ENCODE data around the gene TMEM69. TPM values are rescaled to one million over a fixed set of nuclear protein-coding genes. Genes with fewer than 3 reads are reported as not detected.

Gene TMEM69
- total and polyA plus RNA-seq, 2 experiments from 2014 or later: 59.7 to 62.4 TPM

GRCh38 chr1:45678489-45678888 is 9.5 kb upstream of the TMEM69 start:
- H3K27ac ChIP-seq (ENCODE audit: low read depth): no peak overlapping the region
- peaks cover 52% of the 10 kb centered on the region for H3K4me1 ChIP-seq (ENCODE audit: insufficient read depth)
- Mint-ChIP-seq H3K4me3 (peak overlapping the region; percentile 49; the same call in 1 of the 3 replicates), H3K4me1 (peaks cover 58% of the 10 kb centered on the region), H3K36me3 (ENCODE audit: low read depth) (peaks cover 5% of the 10 kb centered on the region; the same call in 1 of the 3 replicates), H3K27ac (no peak overlapping the region), H3K9me3 (no peaks in the 10 kb centered on the region), H3K27me3 (ENCODE audit: insufficient read depth, low read depth, poor library complexity) (peaks cover 5% of the 10 kb centered on the region)
- ATAC-seq: no peak
- TF ChIP-seq EZH2phosphoT487 (IDR thresholded peaks at IDR 0.05; ENCODE audit: unreplicated experiment) (no peak), STAT1 (IDR thresholded peaks at IDR 0.05; ENCODE audit: unreplicated experiment) (no peak), NANOG (IDR thresholded peaks at IDR 0.05; ENCODE audit: borderline replicate concordance) (no peak), POLR2AphosphoS5 (IDR thresholded peaks at IDR 0.05; ENCODE audit: low read depth) (no peak), REST (IDR thresholded peaks at IDR 0.05; ENCODE audit: unreplicated experiment) (no peak), ZNF331 (CRISPR knock-in tag; IDR thresholded peaks at IDR 0.05; ENCODE audit: low read depth) (no peak), CREB1 (CRISPR knock-in tag; IDR thresholded peaks at IDR 0.05; ENCODE audit: low read depth) (no peak), EZH2 (IDR thresholded peaks at IDR 0.05; ENCODE audit: low read depth, unreplicated experiment) (no peak), CTCF (conservative IDR thresholded peaks at IDR 0.05; ENCODE audit: low read depth in 2 of 2) (no peak), JUNB (IDR thresholded peaks at IDR 0.05; ENCODE audit: unreplicated experiment) (no peak), ZNF462 (CRISPR knock-in tag; IDR thresholded peaks at IDR 0.05) (no peak), ETS1 (IDR thresholded peaks at IDR 0.05) (no peak), ZNF114 (CRISPR knock-in tag; IDR thresholded peaks at IDR 0.05) (no peak)
- no peak overlapping the region; the same call in 1 of the 2 replicates for H3K4me3 ChIP-seq
- no peaks in the 10 kb centered on the region for H3K9me2 ChIP-seq (ENCODE audit: insufficient read depth)
- peaks cover 63% of the 10 kb centered on the region for H4K20me1 ChIP-seq (replicated peaks; ENCODE audit: insufficient read depth)
- H3K79me2 ChIP-seq (replicated peaks; ENCODE audit: insufficient read depth): peaks cover 100% of the 10 kb centered on the region
- no peaks in the 10 kb centered on the region for H3K27me3 ChIP-seq (ENCODE audit: insufficient read depth)
- no peak overlapping the region for H2AFZ ChIP-seq
- no peak for DNase-seq (ENCODE audit: low spot score)
- H3K4me2 ChIP-seq: peak overlapping the region; percentile 40
- H3K36me3 ChIP-seq (ENCODE audit: insufficient read depth): no peaks in the 10 kb centered on the region
- no peaks in the 10 kb centered on the region for H3F3A ChIP-seq (replicated peaks; ENCODE audit: low read depth)
